SK-N-SH (cell line): ENCODE data around the gene TRIM8.

Experiments
- GABPA ChIP-seq: IDR thresholded peaks from 2 replicates; pipeline ENCODE4 v1.4.0; 2012; ENCODE audit warnings: low read depth, mild to moderate bottlenecking
- GATA2 ChIP-seq: sonication (generic); formaldehyde crosslinking; IDR thresholded peaks from 2 replicates; pipeline ENCODE4 v1.5.0; 2020; ENCODE audit warnings: mild to moderate bottlenecking, missing genetic modification reagents
- NFIC ChIP-seq: IDR thresholded peaks from 2 replicates; pipeline ENCODE4 v1.4.0; 2012; ENCODE audit warnings: borderline replicate concordance
- YY1 ChIP-seq: IDR thresholded peaks from 2 replicates; pipeline ENCODE4 v1.4.0; 2012; ENCODE audit warnings: low read depth, mild to moderate bottlenecking
- TF ChIP-seq, protein P1 (sequence below): fragments of 200-600 bp; sonication (generic); IDR thresholded peaks from 2 replicates; pipeline ENCODE4 v1.6.1; 2017; ENCODE audit warnings: antibody characterized with exemption, mild to moderate bottlenecking, moderate library complexity

DNA sequence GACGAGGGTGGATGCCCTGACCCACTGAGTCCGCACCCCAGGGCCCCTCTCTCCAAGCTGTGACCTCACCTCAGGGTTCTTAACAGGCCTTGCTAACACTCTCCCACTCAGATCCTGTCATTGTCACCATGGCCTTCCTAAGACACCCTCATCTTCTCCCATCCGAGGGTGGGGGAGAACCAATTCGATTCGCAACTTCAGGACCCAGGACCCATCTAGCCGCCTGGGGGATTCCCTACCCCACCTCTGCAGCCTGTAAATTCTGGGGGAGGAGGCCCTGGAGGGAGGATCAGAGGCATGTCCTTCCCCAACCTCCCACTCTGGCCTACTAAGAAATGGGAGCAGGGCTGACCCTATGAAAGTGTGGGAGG is 17.4 kb downstream of the TRIM8 start:
- TF ChIP-seq GABPA (no peak), NFIC (no peak), YY1 (no peak), GATA2 (CRISPR knock-in tag) (no peak)
- TF ChIP-seq, protein P1, sequence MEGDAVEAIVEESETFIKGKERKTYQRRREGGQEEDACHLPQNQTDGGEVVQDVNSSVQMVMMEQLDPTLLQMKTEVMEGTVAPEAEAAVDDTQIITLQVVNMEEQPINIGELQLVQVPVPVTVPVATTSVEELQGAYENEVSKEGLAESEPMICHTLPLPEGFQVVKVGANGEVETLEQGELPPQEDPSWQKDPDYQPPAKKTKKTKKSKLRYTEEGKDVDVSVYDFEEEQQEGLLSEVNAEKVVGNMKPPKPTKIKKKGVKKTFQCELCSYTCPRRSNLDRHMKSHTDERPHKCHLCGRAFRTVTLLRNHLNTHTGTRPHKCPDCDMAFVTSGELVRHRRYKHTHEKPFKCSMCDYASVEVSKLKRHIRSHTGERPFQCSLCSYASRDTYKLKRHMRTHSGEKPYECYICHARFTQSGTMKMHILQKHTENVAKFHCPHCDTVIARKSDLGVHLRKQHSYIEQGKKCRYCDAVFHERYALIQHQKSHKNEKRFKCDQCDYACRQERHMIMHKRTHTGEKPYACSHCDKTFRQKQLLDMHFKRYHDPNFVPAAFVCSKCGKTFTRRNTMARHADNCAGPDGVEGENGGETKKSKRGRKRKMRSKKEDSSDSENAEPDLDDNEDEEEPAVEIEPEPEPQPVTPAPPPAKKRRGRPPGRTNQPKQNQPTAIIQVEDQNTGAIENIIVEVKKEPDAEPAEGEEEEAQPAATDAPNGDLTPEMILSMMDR = no peak
